Measurements from ENCODE around the gene VPS51. TPM values are rescaled to one million over a fixed set of nuclear protein-coding genes. Genes with fewer than 3 reads are reported as not detected.

The VPS51 gene
- total RNA-seq, 2 donors from 2014 or later = 103 to 107 TPM

GRCh38 chr11:65150509-65151299, 54.7 kb downstream of the VPS51 start:
- DNase-seq (ENCODE audit: low spot score) = peak; percentile 94
- intact Hi-C loops (cut with DNase I) = no loop called here

GRCh38 chr11:65151331-65151899, 55.4 kb downstream of the VPS51 start:
- DNase-seq (ENCODE audit: low spot score) = no peak
- intact Hi-C loops (cut with DNase I) = no loop called here

GRCh38 chr11:65152122-65152521, 56.1 kb downstream of the VPS51 start:
- intact Hi-C loops (cut with DNase I) = no loop called here
- DNase-seq (ENCODE audit: low spot score) = no peak

GRCh38 chr11:65156256-65156655, 60.2 kb downstream of the VPS51 start:
- no peak for DNase-seq (ENCODE audit: low spot score)
- intact Hi-C loops (cut with DNase I) = no loop called here

GRCh38 chr11:65156926-65157325, 60.9 kb downstream of the VPS51 start:
- DNase-seq (ENCODE audit: low spot score) = no peak
- intact Hi-C loops (cut with DNase I) = no loop called here

GRCh38 chr11:65157336-65157735, 61.3 kb downstream of the VPS51 start:
- no peak for DNase-seq (ENCODE audit: low spot score)
- intact Hi-C loops (cut with DNase I) = no loop called here

GRCh38 chr11:65159012-65159411, 63.0 kb downstream of the VPS51 start:
- no peak for DNase-seq (ENCODE audit: low spot score)
- intact Hi-C loops (cut with DNase I) = no loop called here

- intact Hi-C loops (cut with DNase I) = no loop called here
- no peak for DNase-seq (ENCODE audit: low spot score)
Measured at GRCh38 chr11:65160643-65161042, 64.6 kb downstream of the VPS51 start.

Small RNAs within 50 kb of the gene (microRNA-seq; reads per million reads assigned to microRNA genes)
- gene MIR6751 (ENCODE audit: borderline microRNAs expressed in 2 of 2) = 0 reads per million in 2 donors

Other genes starting within 250 kb of the VPS51 start
- 100 to 1,000 TPM; 135 to 164 TPM for gene EHD1, start 217.6 kb upstream of the VPS51 start, total RNA-seq
- gene ATG2A, start 179.0 kb upstream of the VPS51 start, total RNA-seq = 10 to 100 TPM; 12.3 to 14.9 TPM
- 10 to 100 TPM; 17.5 to 30.7 TPM for gene PPP2R5B, start 171.5 kb upstream of the VPS51 start, total RNA-seq
- gene GPHA2, start 160.3 kb upstream of the VPS51 start, total RNA-seq = not detected
- gene MAJIN, start 124.1 kb upstream of the VPS51 start, total RNA-seq = not detected
- 1 to 10 TPM; 1.7 to 1.8 TPM for gene BATF2, start 99.2 kb upstream of the VPS51 start, total RNA-seq
- 10 to 100 TPM; 81.9 to 88.2 TPM for gene ARL2, start 82.1 kb upstream of the VPS51 start, total RNA-seq
- gene SNX15, start 68.8 kb upstream of the VPS51 start, total RNA-seq = 10 to 100 TPM; 17.4 to 21.1 TPM
- gene SAC3D1, start 55.0 kb upstream of the VPS51 start, total RNA-seq = 1 to 10 TPM; 5.5 to 5.8 TPM
- gene NAALADL1, start 37.7 kb upstream of the VPS51 start, total RNA-seq = 10 to 100 TPM; 15.4 to 18.6 TPM
- 1 to 10 TPM in 1 of 2 donors, under 1 TPM in 1; 0.67 to 1.6 TPM for gene CDCA5, start 12.2 kb upstream of the VPS51 start, total RNA-seq
- gene ZFPL1, start 12.0 kb upstream of the VPS51 start, total RNA-seq = 10 to 100 TPM; 26.9 to 27.6 TPM
- 1 to 10 TPM; 3.1 to 4.0 TPM for gene TM7SF2, start 15.7 kb downstream of the VPS51 start, total RNA-seq
- gene ZNHIT2, start 21.5 kb downstream of the VPS51 start, total RNA-seq = 1 to 10 TPM; 6.0 to 6.3 TPM
- 100 to 1,000 TPM; 725 to 753 TPM for gene FAU, start 25.9 kb downstream of the VPS51 start, total RNA-seq
- 10 to 100 TPM; 34.1 to 39.3 TPM for gene MRPL49, start 26.1 kb downstream of the VPS51 start, total RNA-seq
- 10 to 100 TPM; 52.7 to 57.0 TPM for gene SYVN1, start 38.3 kb downstream of the VPS51 start, total RNA-seq
- not detected for gene SPDYC, start 74.0 kb downstream of the VPS51 start, total RNA-seq
- gene CAPN1, start 85.7 kb downstream of the VPS51 start, total RNA-seq = 100 to 1,000 TPM; 142 to 144 TPM
- gene POLA2, start 165.7 kb downstream of the VPS51 start, total RNA-seq = 1 to 10 TPM; 6.0 to 6.1 TPM
- gene CDC42EP2, start 218.7 kb downstream of the VPS51 start, total RNA-seq = 10 to 100 TPM; 15.7 to 16.2 TPM
- 10 to 100 TPM; 38.2 to 55.6 TPM for gene DPF2, start 237.6 kb downstream of the VPS51 start, total RNA-seq